Neutrophil (primary cell): ENCODE results near the gene RPGRIP1.
"Not testable (repeated sequence)": the region's sequence is repeated elsewhere in the genome, so short reads cannot be mapped to it uniquely, and the experiment has no call there.

ENCODE experiments used
- H3K27ac ChIP-seq: fragments of 200-600 bp; sonication (generic); 2 replicates; pipeline ENCODE4 v1.5.1; 2016; ENCODE audit warnings: mild to moderate bottlenecking, moderate library complexity
- H3K27me3 ChIP-seq: fragments of 200-600 bp; sonication (generic); 2 replicates; pipeline ENCODE4 v1.6.0; 2016; ENCODE audit warnings: mild to moderate bottlenecking
- H3K36me3 ChIP-seq: fragments of 200-600 bp; sonication (generic); 2 replicates; pipeline ENCODE4 v1.5.1; 2017
- H3K4me1 ChIP-seq, 2 experiments: fragments of 200-600 bp in 1 of 2; sonication (generic) in 1 of 2; 1 replicate in 1 of 2; 2 replicates in 1 of 2; pipeline versions ENCODE4 v1.5.1 to v1.6.1; 2013 to 2016; ENCODE audit warnings: low read depth in 1 of 2, low read length in 1 of 2, mild to moderate bottlenecking in 1 of 2, moderate library complexity in 1 of 2; ENCODE audit not compliant: control insufficient read depth in 1 of 2, insufficient read depth in 1 of 2
- H3K4me3 ChIP-seq, 2 experiments: fragments of 200-600 bp in 1 of 2; sonication (generic) in 1 of 2; 1 replicate in 1 of 2; 2 replicates in 1 of 2; pipeline ENCODE4 v1.5.1; 2013 to 2016; ENCODE audit warnings: low read depth in 1 of 2, low read length in 1 of 2, mild to moderate bottlenecking in 1 of 2, moderate library complexity in 1 of 2
- H3K9me3 ChIP-seq: fragments of 200-600 bp; sonication (generic); 2 replicates; pipeline ENCODE4 v1.5.1; 2016
- CTCF ChIP-seq: fragments of 200-600 bp; sonication (generic); IDR thresholded peaks from 2 replicates; pipeline ENCODE4 v1.5.1; 2016; ENCODE audit warnings: antibody characterized with exemption

The RPGRIP1 gene

GRCh38 chr14:21268617-21269251 is 11.1 kb upstream of the RPGRIP1 start:
- peak; percentile 6 for TF ChIP-seq CTCF
- H3K27me3 ChIP-seq = no peaks in the 10 kb centered on the region
- no peaks in the 10 kb centered on the region for H3K9me3 ChIP-seq
- peak overlapping the region; percentile 92 for H3K27ac ChIP-seq
- H3K4me1 ChIP-seq = peaks cover 57 to 58% of the 10 kb centered on the region in 2 experiments
- peak overlapping the region; percentile 76 to 100 for H3K4me3 ChIP-seq
- H3K36me3 ChIP-seq = peaks cover 14% of the 10 kb centered on the region

DNA sequence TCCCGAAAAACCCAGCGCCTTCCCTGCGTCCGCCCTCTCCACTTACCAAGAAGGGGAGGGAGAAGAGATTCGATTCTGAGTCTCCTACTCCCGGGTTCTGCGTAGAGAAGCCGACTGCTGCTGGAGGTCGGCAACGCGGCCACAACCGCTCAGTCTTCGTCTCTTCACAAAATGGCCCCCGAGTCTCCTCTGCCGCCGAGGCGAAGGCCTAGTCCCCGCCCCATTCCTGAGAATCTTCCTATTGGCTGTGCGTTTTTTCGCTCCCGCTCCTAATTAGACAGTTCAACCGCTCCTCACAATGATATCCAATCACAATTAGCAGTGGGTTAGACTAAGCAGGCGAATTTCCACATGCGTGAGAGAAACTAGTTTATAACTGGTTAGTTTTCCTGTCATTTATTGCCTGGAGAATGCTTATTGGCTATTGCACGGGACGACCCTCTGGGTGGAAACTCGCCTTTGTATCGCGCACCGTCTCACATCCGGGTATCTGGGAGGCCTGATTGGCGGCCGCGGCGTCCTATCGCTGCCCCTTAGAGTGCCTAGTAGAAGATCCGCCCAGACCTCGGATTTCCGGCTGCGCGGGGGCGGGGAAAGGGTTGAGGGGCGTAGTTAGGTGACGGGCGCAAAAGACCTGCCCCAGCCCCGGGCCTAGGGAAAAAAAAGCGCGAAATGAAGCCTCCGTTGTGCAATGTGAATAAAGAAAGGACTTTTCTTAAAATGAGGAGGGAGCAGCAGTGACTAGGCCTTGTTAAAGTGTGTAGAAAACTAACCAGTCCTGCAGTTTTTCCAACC is 10.4 kb upstream of the RPGRIP1 start, which contains the start of gene HNRNPC:
TSS of gene HNRNPC (minus strand) at position 191 of the 795 bp plus-strand sequence. CDS start 35,249 bp downstream, outside the sequence.
- Histone ChIP-seq H3K27ac (peak within 1 kb of the TSS; percentile 92), H3K4me1 (peaks cover 50 to 51% of the 10 kb centered on the region in 2 experiments), H3K4me3 (peak within 1 kb of the TSS; percentile 76 to 100)

GRCh38 chr14:21272661-21273060 is 7.2 kb upstream of the RPGRIP1 start:
- H3K9me3 ChIP-seq, H3K4me3 ChIP-seq, H3K27me3 ChIP-seq, H3K27ac ChIP-seq, H3K36me3 ChIP-seq: not testable (repeated sequence)
- peaks cover 17 to 20% of the 10 kb centered on the region in 2 experiments for H3K4me1 ChIP-seq

More for the DNA sequence above, 10.4 kb upstream of the RPGRIP1 start, which contains the start of gene HNRNPC:
- TF ChIP-seq CTCF = no peak
- peaks cover 6% of the 10 kb centered on the region for H3K36me3 ChIP-seq
- no peaks in the 10 kb centered on the region for H3K9me3 ChIP-seq
- H3K27me3 ChIP-seq = no peaks in the 10 kb centered on the region

DNA sequence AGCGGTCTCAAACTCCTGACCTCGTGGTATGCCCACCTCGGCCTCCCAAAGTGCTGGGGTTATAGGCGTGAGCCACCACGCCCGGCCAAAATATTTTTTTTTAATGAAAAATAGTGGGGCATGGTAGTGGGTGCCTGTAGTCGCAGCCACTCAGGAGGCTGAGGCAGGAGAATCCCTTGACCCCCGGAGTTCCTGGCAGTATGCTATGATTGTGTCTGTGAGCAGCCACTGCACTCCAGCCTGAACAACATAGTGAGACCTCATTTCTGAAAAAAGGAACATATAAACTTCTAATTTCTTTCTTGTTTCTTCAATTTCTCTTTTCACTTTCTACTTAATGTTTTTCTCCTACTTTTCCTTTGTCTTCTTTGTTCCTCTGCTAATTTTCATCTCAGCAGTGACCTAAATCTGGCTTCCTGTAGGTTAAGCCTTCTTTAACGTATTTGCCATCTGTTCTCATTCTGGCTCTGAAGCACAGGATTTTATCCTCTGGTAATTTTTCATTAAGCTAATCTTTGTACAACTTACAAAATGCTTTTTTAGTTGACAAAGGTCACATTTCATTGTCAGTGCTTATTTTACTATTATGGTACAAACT is 4.5 kb upstream of the RPGRIP1 start:
- Histone ChIP-seq H3K4me3 (no peak overlapping the region), H3K9me3 (no peaks in the 10 kb centered on the region), H3K27ac (no peak overlapping the region), H3K36me3 (no peaks in the 10 kb centered on the region), H3K27me3 (no peaks in the 10 kb centered on the region), H3K4me1 (peaks cover 2 to 3% of the 10 kb centered on the region in 2 experiments)
- TF ChIP-seq CTCF = no peak

GRCh38 chr14:21278632-21279031 is 1.3 kb upstream of the RPGRIP1 start:
- Histone ChIP-seq H3K4me3 (no peak overlapping the region), H3K4me1 (no peaks in the 10 kb centered on the region), H3K36me3 (no peaks in the 10 kb centered on the region), H3K27ac (no peak overlapping the region), H3K9me3 (no peaks in the 10 kb centered on the region), H3K27me3 (no peaks in the 10 kb centered on the region)
- TF ChIP-seq CTCF = no peak

- not testable (repeated sequence) for H3K4me3 ChIP-seq, H3K4me1 ChIP-seq, H3K9me3 ChIP-seq, H3K27me3 ChIP-seq, H3K36me3 ChIP-seq, H3K27ac ChIP-seq
Measured at GRCh38 chr14:21281917-21282316, 2.0 kb downstream of the RPGRIP1 start.

DNA sequence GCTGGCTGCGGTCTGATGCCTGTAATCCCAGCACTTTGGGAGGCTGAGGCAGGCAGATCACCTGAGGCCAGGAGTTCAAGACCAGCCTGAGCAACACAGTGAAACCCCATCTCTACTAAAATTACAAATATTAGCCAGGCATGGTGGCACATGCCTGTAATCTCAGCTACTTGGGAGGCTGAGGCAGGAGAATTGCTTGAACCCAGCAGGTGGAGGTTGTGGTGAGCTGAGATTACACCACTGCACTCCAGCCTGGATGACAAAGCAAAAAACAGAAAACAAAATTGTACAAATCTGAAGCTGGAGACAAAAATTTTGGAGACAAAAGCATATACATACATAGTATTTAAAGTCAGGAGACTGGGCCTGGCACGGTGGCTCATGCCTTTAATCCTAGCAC is 6.6 kb downstream of the RPGRIP1 start:
- not testable (repeated sequence) for H3K27me3 ChIP-seq, H3K9me3 ChIP-seq, H3K36me3 ChIP-seq, H3K27ac ChIP-seq, H3K4me1 ChIP-seq, H3K4me3 ChIP-seq
